IMR-90 (cell line): ENCODE results near the gene GHDC. TPM values are rescaled to one million over a fixed set of nuclear protein-coding genes. Genes with fewer than 3 reads are reported as not detected.

Source experiments
- ATAC-seq: fragments of 200-7000 bp; cut with Tn5 transposase; 2 replicates; pipeline ENCODE4 v1.9.1; 2020; ENCODE audit warnings: low read depth, mild to moderate bottlenecking, moderate library complexity
- BruUV-seq: library from RNA; stranded (reverse); fragments of 400-500 nt; replicated peaks from 2 replicates; lab custom pipeline; 2021; lab: Mats Ljungman, UMichigan
- CTCF ChIA-PET: fragments of 300-600 bp; formaldehyde crosslinking; extraction: SDS; loops from one replicate; lab custom pipeline; 2021; ENCODE audit warnings: antibody characterized with exemption; lab: Yijun Ruan, JAX
- POLR2A ChIA-PET: fragments of 300-600 bp; sonication (Branson Sonifier 250); formaldehyde crosslinking; loops from one replicate; lab custom pipeline; 2022; ENCODE audit warnings: antibody characterized with exemption; ENCODE audit not compliant: unreplicated experiment; lab: Charles Lee
- DNase-seq: peaks from one replicate; pipeline ENCODE4 v3.0.0; 2013
- H2AFZ ChIP-seq: replicated peaks from 2 replicates; pipeline ENCODE3; 2013; ENCODE audit warnings: low read length, mild to moderate bottlenecking; ENCODE audit not compliant: poor library complexity
- H2AK5ac ChIP-seq: 2 replicates; pipeline ENCODE4 v1.6.1; 2013; ENCODE audit warnings: low read depth, low read length, inconsistent platforms
- H2AK9ac ChIP-seq: replicated peaks from 2 replicates; pipeline ENCODE3; 2013; ENCODE audit warnings: mild to moderate bottlenecking, low read depth, low read length, moderate library complexity; ENCODE audit not compliant: poor library complexity
- H2BK120ac ChIP-seq: 2 replicates; pipeline ENCODE4 v1.6.1; 2013; ENCODE audit warnings: low read depth, low read length, inconsistent platforms
- H2BK15ac ChIP-seq: 3 replicates; pipeline ENCODE4 v1.6.1; 2013; ENCODE audit warnings: low read depth, low read length, inconsistent platforms
- H2BK20ac ChIP-seq: 2 replicates; pipeline ENCODE4 v1.6.1; 2013; ENCODE audit warnings: low read depth, mild to moderate bottlenecking, inconsistent platforms, low read length, moderate library complexity
- H2BK5ac ChIP-seq: 2 replicates; pipeline ENCODE4 v1.6.1; 2013; ENCODE audit warnings: mild to moderate bottlenecking, low read depth, low read length, inconsistent platforms; ENCODE audit not compliant: poor library complexity, severe bottlenecking
- H3K14ac ChIP-seq: replicated peaks from 2 replicates; pipeline ENCODE4 v1.6.1; 2013; ENCODE audit warnings: low read depth, low read length, inconsistent platforms
- H3K18ac ChIP-seq: 2 replicates; pipeline ENCODE4 v1.6.1; 2013; ENCODE audit warnings: low read depth, low read length, control low read depth
- H3K23ac ChIP-seq: 2 replicates; pipeline ENCODE4 v1.6.1; 2013; ENCODE audit warnings: low read depth, low read length, inconsistent platforms
- H3K27ac ChIP-seq: 2 replicates; pipeline ENCODE4 v1.5.1; 2013; ENCODE audit warnings: mild to moderate bottlenecking, control low read depth, low read length; ENCODE audit not compliant: insufficient read depth
- H3K27me3 ChIP-seq: 2 replicates; pipeline ENCODE4 v1.6.1; 2013; ENCODE audit warnings: low read length; ENCODE audit not compliant: control insufficient read depth, insufficient read depth
- H3K36me3 ChIP-seq: 2 replicates; pipeline ENCODE4 v1.6.1; 2013; ENCODE audit warnings: low read length, mixed read lengths; ENCODE audit not compliant: control insufficient read depth, insufficient read depth
- H3K4ac ChIP-seq: 2 replicates; pipeline ENCODE4 v1.6.1; 2013; ENCODE audit warnings: low read depth, low read length, inconsistent platforms
- H3K4me1 ChIP-seq: 2 replicates; pipeline ENCODE4 v1.6.1; 2013; ENCODE audit warnings: low read length, mixed read lengths; ENCODE audit not compliant: control insufficient read depth, insufficient read depth
- H3K4me2 ChIP-seq: 2 replicates; pipeline ENCODE4 v1.6.1; 2013; ENCODE audit warnings: low read depth, mild to moderate bottlenecking, control low read depth, low read length, moderate library complexity
- H3K4me3 ChIP-seq: 2 replicates; pipeline ENCODE4 v1.5.1; 2013; ENCODE audit warnings: low read depth, mild to moderate bottlenecking, control low read depth, low read length, moderate library complexity; ENCODE audit not compliant: insufficient read depth
- H3K56ac ChIP-seq: 2 replicates; pipeline ENCODE4 v1.6.1; 2013; ENCODE audit warnings: low read length, inconsistent platforms; ENCODE audit not compliant: insufficient read depth; ENCODE audit errors: extremely low read depth
- H3K79me1 ChIP-seq, 2 experiments: 2 replicates each; pipeline ENCODE4 v1.6.1; 2013; ENCODE audit warnings: low read length in 2 of 2, inconsistent platforms in 1 of 2, low read depth in 1 of 2
- H3K9ac ChIP-seq: 2 replicates; pipeline ENCODE4 v1.6.1; 2013; ENCODE audit warnings: low read depth, low read length, control low read depth
- H3K9me1 ChIP-seq: 2 replicates; pipeline ENCODE4 v1.6.1; 2013; ENCODE audit warnings: low read length, inconsistent platforms; ENCODE audit not compliant: insufficient read depth
- H3K9me3 ChIP-seq: 2 replicates; pipeline ENCODE4 v1.6.1; 2013; ENCODE audit warnings: low read length; ENCODE audit not compliant: control insufficient read depth, insufficient read depth
- H4K20me1 ChIP-seq: 2 replicates; pipeline ENCODE4 v1.6.1; 2013; ENCODE audit warnings: low read length, inconsistent platforms; ENCODE audit not compliant: insufficient read depth
- H4K5ac ChIP-seq: 2 replicates; pipeline ENCODE4 v1.6.1; 2013; ENCODE audit warnings: mild to moderate bottlenecking, low read depth, low read length, control low read depth
- H4K8ac ChIP-seq, 2 experiments: 2 replicates each; pipeline ENCODE4 v1.6.1; 2013; ENCODE audit warnings: low read depth in 2 of 2, low read length in 2 of 2, control low read depth in 1 of 2, inconsistent platforms in 1 of 2
- H4K91ac ChIP-seq: 2 replicates; pipeline ENCODE4 v1.6.1; 2013; ENCODE audit warnings: low read depth, low read length, inconsistent platforms; ENCODE audit not compliant: insufficient read depth
- BHLHE40 ChIP-seq: fragments of 150-350 bp; IDR thresholded peaks from 2 replicates; pipeline ENCODE4 v1.6.1; 2016; ENCODE audit warnings: mild to moderate bottlenecking, low read depth, low read length
- CEBPB ChIP-seq: IDR thresholded peaks from 2 replicates; pipeline ENCODE4 v1.6.1; 2012; ENCODE audit warnings: low read depth, low read length, improper control_type of control experiment
- CHD1 ChIP-seq: IDR thresholded peaks from 2 replicates; pipeline ENCODE4 v1.6.1; 2012; ENCODE audit warnings: low read depth, low read length, improper control_type of control experiment
- FOS ChIP-seq: fragments of 150-350 bp; IDR thresholded peaks from 2 replicates; pipeline ENCODE4 v1.6.1; 2016; ENCODE audit warnings: low read depth, low read length
- MAFK ChIP-seq: IDR thresholded peaks from 2 replicates; pipeline ENCODE4 v1.6.1; 2012; ENCODE audit warnings: low read depth, low read length, improper control_type of control experiment
- MAZ ChIP-seq: IDR thresholded peaks from 2 replicates; pipeline ENCODE4 v1.6.1; 2012; ENCODE audit warnings: low read depth, mild to moderate bottlenecking, low read length, improper control_type of control experiment, moderate library complexity, borderline replicate concordance
- MXI1 ChIP-seq: IDR thresholded peaks from 2 replicates; pipeline ENCODE4 v1.6.1; 2012; ENCODE audit warnings: low read depth, mild to moderate bottlenecking, low read length, moderate library complexity, borderline replicate concordance
- NFE2L2 ChIP-seq: fragments of 150-350 bp; IDR thresholded peaks from 2 replicates; pipeline ENCODE4 v1.6.1; 2016; ENCODE audit warnings: low read depth, mild to moderate bottlenecking, low read length
- POLR2A ChIP-seq: IDR thresholded peaks from 2 replicates; pipeline ENCODE4 v1.6.1; 2012; ENCODE audit warnings: mild to moderate bottlenecking, low read depth, low read length
- RAD21 ChIP-seq: IDR thresholded peaks from 2 replicates; pipeline ENCODE4 v1.6.1; 2012; ENCODE audit warnings: low read length, improper control_type of control experiment
- RCOR1 ChIP-seq: IDR thresholded peaks from 2 replicates; pipeline ENCODE4 v1.6.1; 2012; ENCODE audit warnings: mild to moderate bottlenecking, low read length, improper control_type of control experiment; ENCODE audit not compliant: insufficient replicate concordance
- RFX5 ChIP-seq: IDR thresholded peaks from 2 replicates; pipeline ENCODE4 v1.8.0; 2012; ENCODE audit warnings: low read depth, mild to moderate bottlenecking, low read length, moderate library complexity
- SMC3 ChIP-seq: fragments of 150-350 bp; IDR thresholded peaks from 2 replicates; pipeline ENCODE4 v1.6.1; 2016; ENCODE audit warnings: low read depth, mild to moderate bottlenecking, antibody characterized with exemption, low read length, moderate library complexity
- WGBS, 2 experiments: methylation state at CpG; one replicate each; pipeline versions ENCODE4 v1.1.5 to v1.1.7; 2013; ENCODE audit warnings: missing lambda C conversion rate in 2 of 2; ENCODE audit not compliant: insufficient read length in 1 of 2; ENCODE audit errors: extremely low coverage in 2 of 2; 5-methylcytosine and 5-hydroxymethylcytosine counted together
- dilution Hi-C: fragments of 300-500 bp; cut with HindIII; formaldehyde crosslinking; loops from one replicate; pipeline ENCODE4 v1.14.3; 2018; ENCODE audit warnings: low sequenced_read_pairs; ENCODE audit not compliant: unreplicated experiment
- in situ Hi-C: fragments of 300-500 bp; cut with MboI; formaldehyde crosslinking; loops from 3 replicates; pipeline ENCODE4 v1.14.3; 2019; ENCODE audit warnings: low sequenced_read_pairs, inconsistent platforms, mixed read lengths
- intact Hi-C: fragments of 100-400 bp; cut with micrococcal nuclease; formaldehyde crosslinking; loops from 2 replicates; pipeline ENCODE4 v1.10.0; 2022
- polyA plus RNA-seq, 3 experiments: library from polyadenylated mRNA; depleted of rRNA; stranded (reverse); fragments of >200 nt; gene quantifications; 2 replicates each; pipeline ENCODE4 v1.2.3, GENCODE V29; 2012; ENCODE audit warnings: low replicate concordance in 1 of 3
- total RNA-seq: library from RNA; depleted of rRNA; stranded (reverse); fragments of >200 nt; gene quantifications from 2 replicates; pipeline ENCODE4 v1.2.3, GENCODE V29; 2012
- TF ChIP-seq, protein P1 (sequence below): fragments of 150-350 bp; IDR thresholded peaks from 2 replicates; pipeline ENCODE4 v1.6.1; 2016; ENCODE audit warnings: low read depth, mild to moderate bottlenecking, low read length, moderate library complexity, borderline replicate concordance
- TF ChIP-seq, protein P2 (sequence below): conservative IDR thresholded peaks from 2 replicates; pipeline ENCODE4 v1.5.1; 2012; ENCODE audit warnings: mild to moderate bottlenecking, low read depth, low read length, improper control_type of control experiment
- TF ChIP-seq, protein P3 (sequence below): fragments of 150-350 bp; IDR thresholded peaks from 2 replicates; pipeline ENCODE4 v1.6.1; 2017; ENCODE audit warnings: mild to moderate bottlenecking, antibody characterized with exemption, low read length, low read depth

GHDC gene
- total and polyA plus RNA-seq, 2 of the 4 experiments (the other 2 are of a cell fraction) = 5.2 to 8.1 TPM

DNA sequence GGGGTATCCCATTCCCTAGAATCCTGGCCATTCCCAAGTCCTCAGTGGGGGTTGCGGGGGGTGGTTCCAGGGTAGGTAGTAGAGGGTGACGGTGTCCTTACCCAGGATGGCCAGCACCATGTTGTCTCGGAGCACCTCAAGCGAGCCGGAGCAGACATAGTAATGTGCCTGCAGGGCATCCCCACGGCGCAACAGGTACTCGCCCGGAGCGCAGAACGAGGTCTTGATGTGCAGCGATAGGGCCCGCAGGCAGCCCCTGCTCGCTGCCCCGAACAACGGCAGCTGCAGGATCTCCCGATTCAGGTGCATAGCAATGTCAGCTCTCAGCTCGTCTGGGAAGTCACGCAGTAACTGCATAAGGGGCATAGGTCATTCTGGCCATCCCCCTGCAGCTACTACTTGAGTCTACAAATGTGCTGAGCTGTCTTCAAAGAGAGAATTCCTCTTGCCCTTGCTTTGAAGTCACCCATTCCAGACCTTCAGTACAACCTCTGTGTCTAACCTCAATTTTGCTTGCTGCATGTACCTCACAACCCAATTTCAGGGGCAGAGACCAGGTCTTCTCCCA, 28.0 kb downstream of the GHDC start:
- Histone ChIP-seq H2AK5ac (no peak overlapping the region), H3K4ac (no peak overlapping the region), H3K9me3 (no peaks in the 10 kb centered on the region), H3K9me1 (0 out of 2 replicates have a peak, but pooled peaks cover 3% of the 10 kb centered on the region), H3K4me1 (no peaks in the 10 kb centered on the region), H3K9ac (no peak overlapping the region), H3K23ac (no peak overlapping the region), H3K4me3 (no peak overlapping the region), H3K36me3 (no peaks in the 10 kb centered on the region), H4K20me1 (no peaks in the 10 kb centered on the region), H2BK15ac (no peak overlapping the region), H3K27me3 (peaks cover 19% of the 10 kb centered on the region), H4K91ac (no peak overlapping the region), H3K14ac (no peak overlapping the region), H2BK120ac (no peak overlapping the region), H3K56ac (no peak overlapping the region), H4K8ac (no peak overlapping the region), H2BK20ac (no peak overlapping the region), H4K5ac (no peak overlapping the region), H2AK9ac (no peak overlapping the region), H2AFZ (no peak overlapping the region), H3K4me2 (no peak overlapping the region), H2BK5ac (no peak overlapping the region), H3K27ac (no peak overlapping the region), H3K79me1 (no peaks in the 10 kb centered on the region), H3K18ac (no peak overlapping the region)
- dilution Hi-C loops (no loop called here), in situ Hi-C loops (no loop called here), intact Hi-C loops (no loop called here)
- CTCF ChIA-PET = no interaction called here
- ATAC-seq (no peak), DNase-seq (no peak)
- 88% methylated on average over 15 of the region's 19 CpGs; no CpG with 5 or more reads in 1 of the 2 experiments for WGBS, 2 experiments
- POLR2A ChIA-PET = no interaction called here
- TF ChIP-seq POLR2A = no peak
- TF ChIP-seq CHD1 = no peak
- TF ChIP-seq MAFK = no peak
- no peak for TF ChIP-seq SMC3
- TF ChIP-seq MXI1 = no peak
- no peak for TF ChIP-seq MAZ
- TF ChIP-seq CEBPB = no peak
- no peak for TF ChIP-seq RFX5
- TF ChIP-seq, protein P1, sequence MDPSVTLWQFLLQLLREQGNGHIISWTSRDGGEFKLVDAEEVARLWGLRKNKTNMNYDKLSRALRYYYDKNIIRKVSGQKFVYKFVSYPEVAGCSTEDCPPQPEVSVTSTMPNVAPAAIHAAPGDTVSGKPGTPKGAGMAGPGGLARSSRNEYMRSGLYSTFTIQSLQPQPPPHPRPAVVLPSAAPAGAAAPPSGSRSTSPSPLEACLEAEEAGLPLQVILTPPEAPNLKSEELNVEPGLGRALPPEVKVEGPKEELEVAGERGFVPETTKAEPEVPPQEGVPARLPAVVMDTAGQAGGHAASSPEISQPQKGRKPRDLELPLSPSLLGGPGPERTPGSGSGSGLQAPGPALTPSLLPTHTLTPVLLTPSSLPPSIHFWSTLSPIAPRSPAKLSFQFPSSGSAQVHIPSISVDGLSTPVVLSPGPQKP = no peak
- TF ChIP-seq RCOR1 = no peak
- no peak for TF ChIP-seq BHLHE40
- TF ChIP-seq, protein P2, sequence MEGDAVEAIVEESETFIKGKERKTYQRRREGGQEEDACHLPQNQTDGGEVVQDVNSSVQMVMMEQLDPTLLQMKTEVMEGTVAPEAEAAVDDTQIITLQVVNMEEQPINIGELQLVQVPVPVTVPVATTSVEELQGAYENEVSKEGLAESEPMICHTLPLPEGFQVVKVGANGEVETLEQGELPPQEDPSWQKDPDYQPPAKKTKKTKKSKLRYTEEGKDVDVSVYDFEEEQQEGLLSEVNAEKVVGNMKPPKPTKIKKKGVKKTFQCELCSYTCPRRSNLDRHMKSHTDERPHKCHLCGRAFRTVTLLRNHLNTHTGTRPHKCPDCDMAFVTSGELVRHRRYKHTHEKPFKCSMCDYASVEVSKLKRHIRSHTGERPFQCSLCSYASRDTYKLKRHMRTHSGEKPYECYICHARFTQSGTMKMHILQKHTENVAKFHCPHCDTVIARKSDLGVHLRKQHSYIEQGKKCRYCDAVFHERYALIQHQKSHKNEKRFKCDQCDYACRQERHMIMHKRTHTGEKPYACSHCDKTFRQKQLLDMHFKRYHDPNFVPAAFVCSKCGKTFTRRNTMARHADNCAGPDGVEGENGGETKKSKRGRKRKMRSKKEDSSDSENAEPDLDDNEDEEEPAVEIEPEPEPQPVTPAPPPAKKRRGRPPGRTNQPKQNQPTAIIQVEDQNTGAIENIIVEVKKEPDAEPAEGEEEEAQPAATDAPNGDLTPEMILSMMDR = no peak
- no peak for TF ChIP-seq RAD21
- TF ChIP-seq NFE2L2 = no peak
- TF ChIP-seq, protein P3, sequence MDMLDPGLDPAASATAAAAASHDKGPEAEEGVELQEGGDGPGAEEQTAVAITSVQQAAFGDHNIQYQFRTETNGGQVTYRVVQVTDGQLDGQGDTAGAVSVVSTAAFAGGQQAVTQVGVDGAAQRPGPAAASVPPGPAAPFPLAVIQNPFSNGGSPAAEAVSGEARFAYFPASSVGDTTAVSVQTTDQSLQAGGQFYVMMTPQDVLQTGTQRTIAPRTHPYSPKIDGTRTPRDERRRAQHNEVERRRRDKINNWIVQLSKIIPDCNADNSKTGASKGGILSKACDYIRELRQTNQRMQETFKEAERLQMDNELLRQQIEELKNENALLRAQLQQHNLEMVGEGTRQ = no peak
- no peak for TF ChIP-seq FOS
- BruUV-seq = no TSS peak
